Smooth muscle cell (in vitro differentiated cells): ENCODE data around the gene KCNN3. TPM values are rescaled to one million over a fixed set of nuclear protein-coding genes. Genes with fewer than 3 reads are reported as not detected.

Experiments used
- DNase-seq: peaks from one replicate; lab custom pipeline; 2025; ENCODE audit not compliant: unreplicated experiment; lab: John Stamatoyannopoulos, UW
- H2AFZ ChIP-seq: fragments of 200-600 bp; sonication (generic); 2 replicates; pipeline ENCODE4 v1.6.0; 2016; ENCODE audit warnings: antibody characterized with exemption, low read depth, mild to moderate bottlenecking
- H3F3A ChIP-seq: fragments of 200-600 bp; sonication (generic); 2 replicates; pipeline ENCODE4 v1.6.0; 2017; ENCODE audit warnings: antibody characterized with exemption, low read depth
- H3K27ac ChIP-seq: fragments of 200-600 bp; sonication (generic); 2 replicates; pipeline ENCODE4 v1.5.1; 2016; ENCODE audit warnings: low read depth, mild to moderate bottlenecking
- H3K27me3 ChIP-seq: fragments of 200-600 bp; sonication (generic); 2 replicates; pipeline ENCODE4 v1.6.1; 2016; ENCODE audit warnings: low read depth, mild to moderate bottlenecking
- H3K36me3 ChIP-seq: fragments of 200-600 bp; sonication (generic); 2 replicates; pipeline ENCODE4 v1.5.1; 2016; ENCODE audit warnings: low read depth
- H3K4me1 ChIP-seq: fragments of 200-600 bp; sonication (generic); 2 replicates; pipeline ENCODE4 v1.5.1; 2016; ENCODE audit warnings: low read depth
- H3K4me2 ChIP-seq: fragments of 200-600 bp; sonication (generic); 2 replicates; pipeline ENCODE4 v1.6.0; 2016; ENCODE audit warnings: mild to moderate bottlenecking
- H3K4me3 ChIP-seq: fragments of 200-600 bp; sonication (generic); 2 replicates; pipeline ENCODE4 v1.5.1; 2016; ENCODE audit warnings: mild to moderate bottlenecking
- H3K79me2 ChIP-seq: fragments of 200-600 bp; sonication (generic); 2 replicates; pipeline ENCODE4 v1.6.0; 2016; ENCODE audit warnings: low read depth, mild to moderate bottlenecking
- H3K9ac ChIP-seq: fragments of 200-600 bp; sonication (generic); 2 replicates; pipeline ENCODE4 v1.6.0; 2016; ENCODE audit warnings: low read depth
- H3K9me3 ChIP-seq: fragments of 200-600 bp; sonication (generic); replicated peaks from 2 replicates; pipeline ENCODE4 v1.5.1; 2016; ENCODE audit warnings: low read depth
- H4K20me1 ChIP-seq: fragments of 200-600 bp; sonication (generic); 2 replicates; pipeline ENCODE4 v1.6.0; 2016; ENCODE audit warnings: low read depth
- CTCF ChIP-seq: fragments of 200-600 bp; sonication (generic); IDR thresholded peaks from 2 replicates; pipeline ENCODE4 v1.5.1; 2017; ENCODE audit warnings: borderline replicate concordance, mild to moderate bottlenecking, antibody characterized with exemption; ENCODE audit not compliant: insufficient read depth, poor library complexity, severe bottlenecking
- WGBS: methylation state at CpG from one replicate; pipeline ENCODE4 v1.1.7; 2016; ENCODE audit warnings: low lambda C conversion rate; 5-methylcytosine and 5-hydroxymethylcytosine counted together
- polyA plus RNA-seq: library from polyadenylated mRNA; unstranded; fragments of >200 nt; fragmentation: Nextera tagmentation; extraction: Ambion mirVana; gene quantifications from 2 replicates; pipeline ENCODE4 v1.2.1, GENCODE V29; 2016
- total RNA-seq: library from RNA; depleted of rRNA; stranded (reverse); fragments of >200 nt; gene quantifications from 2 replicates; pipeline ENCODE4 v1.2.3, GENCODE V29; 2014

KCNN3 gene
- total and polyA plus RNA-seq, 2 experiments from 2014 or later, result 0.18 to 0.77 TPM

GRCh38 chr1:154784416-154784815 is 85.7 kb downstream of the KCNN3 start:
- Histone ChIP-seq H4K20me1 (no peaks in the 10 kb centered on the region), H3F3A (no peaks in the 10 kb centered on the region), H3K27ac (no peak overlapping the region), H3K4me1 (no peaks in the 10 kb centered on the region), H3K9ac (no peak overlapping the region), H3K4me3 (no peak overlapping the region), H3K36me3 (no peaks in the 10 kb centered on the region), H3K79me2 (no peaks in the 10 kb centered on the region), H3K9me3 (no peaks in the 10 kb centered on the region), H3K27me3 (no peaks in the 10 kb centered on the region), H2AFZ (no peak overlapping the region), H3K4me2 (no peak overlapping the region)
- WGBS, result 88% methylated on average over 6 of the region's 6 CpGs
- no peak for DNase-seq
- no peak for TF ChIP-seq CTCF

- H3K9ac ChIP-seq, result no peak overlapping the region
- H3K79me2 ChIP-seq, result no peaks in the 10 kb centered on the region
- H2AFZ ChIP-seq, result no peak overlapping the region
- H3K36me3 ChIP-seq, result no peaks in the 10 kb centered on the region
- no peak for DNase-seq
- 89% methylated on average over 3 of the region's 3 CpGs for WGBS
- H3F3A ChIP-seq, result no peaks in the 10 kb centered on the region
- no peaks in the 10 kb centered on the region for H3K9me3 ChIP-seq
- no peaks in the 10 kb centered on the region for H3K27me3 ChIP-seq
- TF ChIP-seq CTCF, result no peak
- H3K4me2 ChIP-seq, result no peak overlapping the region
- H3K4me1 ChIP-seq, result no peaks in the 10 kb centered on the region
- no peaks in the 10 kb centered on the region for H4K20me1 ChIP-seq
- H3K27ac ChIP-seq, result no peak overlapping the region
- H3K4me3 ChIP-seq, result no peak overlapping the region
These were observed 86.1 kb downstream of the KCNN3 start for GRCh38 chr1:154783976-154784375.

GRCh38 chr1:154780541-154780940 is 89.5 kb downstream of the KCNN3 start:
- Histone ChIP-seq H3K79me2 (no peaks in the 10 kb centered on the region), H3K27ac (no peak overlapping the region), H3K4me1 (no peaks in the 10 kb centered on the region), H3K36me3 (no peaks in the 10 kb centered on the region), H2AFZ (no peak overlapping the region), H3K4me3 (no peak overlapping the region), H4K20me1 (no peaks in the 10 kb centered on the region), H3K4me2 (no peak overlapping the region), H3K9ac (no peak overlapping the region), H3K9me3 (no peaks in the 10 kb centered on the region), H3K27me3 (no peaks in the 10 kb centered on the region), H3F3A (no peaks in the 10 kb centered on the region)
- no peak for TF ChIP-seq CTCF
- 89% methylated on average over 3 of the region's 3 CpGs for WGBS
- no peak for DNase-seq

- TF ChIP-seq CTCF, result no peak
- H2AFZ ChIP-seq, result no peak overlapping the region
- H3K27ac ChIP-seq, result no peak overlapping the region
- 77% methylated on average over 9 of the region's 9 CpGs for WGBS
- H3K36me3 ChIP-seq, result no peaks in the 10 kb centered on the region
- DNase-seq, result no peak
- H4K20me1 ChIP-seq, result no peaks in the 10 kb centered on the region
- no peak overlapping the region for H3K4me2 ChIP-seq
- H3K4me1 ChIP-seq, result no peaks in the 10 kb centered on the region
- no peaks in the 10 kb centered on the region for H3K79me2 ChIP-seq
- H3K4me3 ChIP-seq, result no peak overlapping the region
- no peaks in the 10 kb centered on the region for H3K9me3 ChIP-seq
- H3F3A ChIP-seq, result no peaks in the 10 kb centered on the region
- no peaks in the 10 kb centered on the region for H3K27me3 ChIP-seq
- no peak overlapping the region for H3K9ac ChIP-seq
These were observed 90.4 kb downstream of the KCNN3 start for GRCh38 chr1:154779551-154780189.
